ENCODE results near the gene ZNF234.

Gene ZNF234

GRCh38 chr19:44204772-44205171 is 63.4 kb downstream of the ZNF234 start:
- no peak overlapping the region for H3K4me3 ChIP-seq (ENCODE audit: low read depth, low read length)
- no peak for DNase-seq (ENCODE audit: low read depth)
- TF ChIP-seq CTCF (IDR thresholded peaks at IDR 0.05; ENCODE audit: insufficient read depth, low read depth, low read length, missing control alignments), result no peak

- H3K4me3 ChIP-seq (ENCODE audit: low read depth, low read length), result peak overlapping the region; percentile 87
- DNase-seq (ENCODE audit: low read depth), result peak; percentile 94
- no peak for TF ChIP-seq CTCF (IDR thresholded peaks at IDR 0.05; ENCODE audit: insufficient read depth, low read depth, low read length, missing control alignments)
Observed at GRCh38 chr19:44207126-44207803, 65.9 kb downstream of the ZNF234 start.

All from GM12865 (cell line).